ENCODE results near the gene ZCCHC7. TPM values are rescaled to one million over a fixed set of nuclear protein-coding genes. Genes with fewer than 3 reads are reported as not detected.

Gene ZCCHC7
- total and polyA plus RNA-seq, 9 donors = 15.8 to 37.4 (median 28.4) TPM

DNA sequence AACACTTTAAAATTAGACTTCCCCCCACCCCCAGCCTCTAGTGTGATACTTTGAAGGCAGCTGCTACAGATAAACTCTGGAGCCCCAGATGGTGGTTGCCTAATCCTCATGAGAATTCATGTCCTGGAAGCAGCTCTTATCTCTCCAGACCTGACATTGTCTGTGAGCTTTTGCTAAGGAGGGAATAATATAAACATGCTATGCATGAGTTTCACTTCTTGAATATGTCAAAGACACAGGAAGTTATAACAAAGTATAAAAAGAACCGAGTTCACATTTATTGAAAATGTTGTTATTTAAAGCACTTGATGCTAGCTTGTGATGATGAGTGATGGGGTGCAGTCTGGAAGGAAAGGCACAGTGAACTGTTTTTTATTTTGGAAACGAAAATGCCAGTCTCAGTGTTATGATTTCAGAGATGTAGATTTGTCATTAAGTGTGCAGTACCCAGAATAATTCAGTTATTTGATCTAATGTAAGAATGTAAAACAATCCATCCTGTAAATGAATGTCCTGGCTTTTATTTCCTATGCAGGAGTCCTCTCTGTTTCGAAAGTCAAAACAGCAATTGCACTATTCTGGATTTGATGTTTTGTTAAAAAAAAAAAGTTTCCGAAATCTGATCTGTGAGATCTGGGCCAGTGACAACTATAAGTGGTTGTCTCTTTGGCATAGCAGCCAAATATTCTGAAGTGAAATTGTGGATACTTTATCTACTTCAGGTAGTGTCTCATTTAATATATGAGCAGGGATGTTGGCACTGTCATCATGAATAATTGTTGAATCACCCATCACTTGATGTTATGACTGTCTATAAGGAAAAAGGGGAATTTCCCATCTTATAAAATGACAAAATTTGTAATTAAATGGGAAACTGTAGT is 77.0 kb downstream of the ZCCHC7 start:
- intact Hi-C loops (cut with DNase I) = no loop called here
- no peaks in the 10 kb centered on the region for H3K36me3 ChIP-seq
- TF ChIP-seq EP300 (IDR thresholded peaks at IDR 0.05) (no peak), POLR2A (IDR thresholded peaks at IDR 0.05) (no peak)
- TF ChIP-seq, protein P1, sequence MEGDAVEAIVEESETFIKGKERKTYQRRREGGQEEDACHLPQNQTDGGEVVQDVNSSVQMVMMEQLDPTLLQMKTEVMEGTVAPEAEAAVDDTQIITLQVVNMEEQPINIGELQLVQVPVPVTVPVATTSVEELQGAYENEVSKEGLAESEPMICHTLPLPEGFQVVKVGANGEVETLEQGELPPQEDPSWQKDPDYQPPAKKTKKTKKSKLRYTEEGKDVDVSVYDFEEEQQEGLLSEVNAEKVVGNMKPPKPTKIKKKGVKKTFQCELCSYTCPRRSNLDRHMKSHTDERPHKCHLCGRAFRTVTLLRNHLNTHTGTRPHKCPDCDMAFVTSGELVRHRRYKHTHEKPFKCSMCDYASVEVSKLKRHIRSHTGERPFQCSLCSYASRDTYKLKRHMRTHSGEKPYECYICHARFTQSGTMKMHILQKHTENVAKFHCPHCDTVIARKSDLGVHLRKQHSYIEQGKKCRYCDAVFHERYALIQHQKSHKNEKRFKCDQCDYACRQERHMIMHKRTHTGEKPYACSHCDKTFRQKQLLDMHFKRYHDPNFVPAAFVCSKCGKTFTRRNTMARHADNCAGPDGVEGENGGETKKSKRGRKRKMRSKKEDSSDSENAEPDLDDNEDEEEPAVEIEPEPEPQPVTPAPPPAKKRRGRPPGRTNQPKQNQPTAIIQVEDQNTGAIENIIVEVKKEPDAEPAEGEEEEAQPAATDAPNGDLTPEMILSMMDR (IDR thresholded peaks at IDR 0.05) = no peak
- H3K27me3 ChIP-seq = no peaks in the 10 kb centered on the region
- H3K4me3 ChIP-seq = no peak overlapping the region
- no peak overlapping the region for H3K27ac ChIP-seq
- no peak for DNase-seq
- no peaks in the 10 kb centered on the region for H3K4me1 ChIP-seq (ENCODE audit: insufficient read depth)
- WGBS, 3 donors = 32 to 62% (median 48%) methylated on average over 4 of the region's 4 CpGs
- no peaks in the 10 kb centered on the region for H3K9me3 ChIP-seq

DNA sequence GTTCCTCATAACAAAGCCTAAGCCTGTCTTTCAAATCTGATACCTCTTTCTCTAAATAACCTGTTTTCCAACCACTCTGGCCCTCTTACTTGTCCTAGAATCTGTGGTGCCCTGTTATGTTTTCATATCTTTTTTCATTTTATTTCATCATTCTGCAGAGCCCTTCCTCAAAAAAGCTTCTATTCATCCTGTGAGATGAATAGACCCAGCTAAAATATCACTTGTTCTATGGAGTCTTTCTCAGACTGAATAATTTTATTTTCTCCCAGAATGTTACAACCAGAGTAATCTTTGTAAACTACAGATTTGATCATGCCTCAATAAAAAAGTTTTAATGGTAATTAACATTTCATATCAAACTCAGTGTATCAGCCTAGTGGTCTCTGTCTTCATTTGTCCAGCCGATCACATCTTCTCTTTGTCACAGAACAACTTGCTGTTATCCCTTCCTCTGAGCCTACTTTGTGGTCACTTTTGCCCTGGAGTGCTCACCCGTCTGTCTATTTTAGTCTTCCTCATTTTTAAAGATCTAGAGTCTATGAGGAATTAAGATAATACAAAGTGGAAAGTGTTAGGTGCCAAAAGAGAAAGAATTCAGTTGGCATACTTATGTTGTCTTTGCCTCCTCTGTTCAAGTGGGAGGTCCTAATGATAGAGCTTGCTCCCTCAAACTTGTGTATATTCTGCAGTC is 77.8 kb downstream of the ZCCHC7 start:
- intact Hi-C loops (cut with DNase I) = no loop called here
- Histone ChIP-seq H3K9me3 (no peaks in the 10 kb centered on the region), H3K4me3 (no peak overlapping the region), H3K27ac (no peak overlapping the region), H3K36me3 (no peaks in the 10 kb centered on the region), H3K27me3 (no peaks in the 10 kb centered on the region), H3K4me1 (ENCODE audit: insufficient read depth) (no peaks in the 10 kb centered on the region)
- no peak for DNase-seq
- whole genome bisulfite sequencing, 3 donors = 90 to 91% (median 91%) methylated on average over 2 of the region's 2 CpGs
- TF ChIP-seq POLR2A (IDR thresholded peaks at IDR 0.05) (no peak), EP300 (IDR thresholded peaks at IDR 0.05) (no peak)
- TF ChIP-seq, protein P1 (IDR thresholded peaks at IDR 0.05) = no peak

GRCh38 chr9:37198831-37199230 is 78.5 kb downstream of the ZCCHC7 start:
- WGBS, 3 donors = 79 to 88% (median 86%) methylated on average over 1 of the region's 1 CpG
- no peaks in the 10 kb centered on the region for H3K27me3 ChIP-seq

GRCh38 chr9:37200433-37201005 is 80.1 kb downstream of the ZCCHC7 start:
- Histone ChIP-seq H3K4me1 (ENCODE audit: insufficient read depth) (no peaks in the 10 kb centered on the region), H3K27me3 (no peaks in the 10 kb centered on the region), H3K4me3 (no peak overlapping the region), H3K27ac (no peak overlapping the region), H3K36me3 (no peaks in the 10 kb centered on the region), H3K9me3 (no peaks in the 10 kb centered on the region)
- intact Hi-C loops (cut with DNase I) = no loop called here
- no peak for DNase-seq
- WGBS, 3 donors = 89 to 97% (median 94%) methylated on average over 1 of the region's 1 CpG
- TF ChIP-seq EP300 (IDR thresholded peaks at IDR 0.05) (no peak), POLR2A (IDR thresholded peaks at IDR 0.05) (no peak)
- TF ChIP-seq, protein P1 (IDR thresholded peaks at IDR 0.05) = no peak

More at GRCh38 chr9:37198831-37199230, 78.5 kb downstream of the ZCCHC7 start:
- no peak for DNase-seq
- TF ChIP-seq POLR2A (IDR thresholded peaks at IDR 0.05) = no peak
- TF ChIP-seq, protein P1 (IDR thresholded peaks at IDR 0.05) = no peak
- no peak for TF ChIP-seq EP300 (IDR thresholded peaks at IDR 0.05)
- no peak overlapping the region for H3K4me3 ChIP-seq
- no peaks in the 10 kb centered on the region for H3K36me3 ChIP-seq
- H3K4me1 ChIP-seq (ENCODE audit: insufficient read depth) = no peaks in the 10 kb centered on the region
- no peak overlapping the region for H3K27ac ChIP-seq
- no peaks in the 10 kb centered on the region for H3K9me3 ChIP-seq
- intact Hi-C loops (cut with DNase I) = no loop called here
